Stimulated activated CD8-positive, alpha-beta memory T cell treated with anti-CD3 and anti-CD28 coated beads, Interleukin-7, amount 100 ng/mL, for 4 hours (primary cell): ENCODE results near the gene TCEA2.

Experiments
- DNase-seq, 2 donors: peaks; one replicate each; pipeline ENCODE4 v3.0.0-alpha.2; 2020; ENCODE audit warnings: low read depth in 2 of 2

The TCEA2 gene

DNA sequence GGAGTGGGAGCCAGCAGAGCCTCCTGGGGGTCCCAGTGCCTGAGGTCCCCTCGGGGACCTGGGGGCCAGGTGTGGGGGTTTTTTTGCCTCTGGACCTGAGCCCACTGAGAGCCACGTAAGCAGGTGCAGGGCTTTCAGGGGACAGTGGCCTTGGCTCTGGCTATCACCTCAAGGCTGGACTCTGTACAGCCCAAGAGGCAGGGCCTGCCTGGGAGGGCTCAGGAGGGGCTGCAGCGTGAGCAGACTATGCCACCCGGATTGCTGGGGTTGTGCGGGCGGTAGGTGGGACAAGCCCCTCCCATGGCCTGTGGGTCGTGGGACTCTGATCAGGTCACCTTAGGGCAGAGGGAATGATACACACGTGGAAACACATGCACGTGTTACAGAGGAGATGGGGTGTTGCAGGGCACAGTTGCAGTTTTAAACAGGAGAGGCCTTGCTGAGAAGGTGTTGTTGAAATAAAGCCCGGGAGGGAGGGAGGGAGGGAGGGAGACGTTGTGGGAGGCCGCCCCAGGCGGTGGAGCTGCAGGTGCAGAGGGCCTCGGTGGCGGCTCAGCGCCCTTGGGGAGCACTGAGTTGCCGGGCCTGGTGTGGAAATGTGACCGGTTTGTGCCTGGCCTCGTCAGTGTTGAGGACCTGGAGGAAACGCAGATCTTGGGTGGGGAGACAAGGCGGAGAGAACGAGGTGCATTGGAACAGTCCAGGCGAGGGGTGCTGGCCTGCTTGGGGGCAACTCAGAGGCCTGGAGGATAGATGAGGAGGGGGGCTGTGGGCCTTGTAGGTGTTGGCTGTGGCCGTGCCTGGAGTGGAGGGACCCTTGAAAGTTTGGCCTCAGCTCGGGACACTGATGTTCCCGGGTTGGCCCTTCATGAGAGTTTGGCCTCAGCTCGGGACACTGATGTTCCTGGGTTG lies 2.3 kb downstream of the TCEA2 start:
- DNase-seq, result no peak

DNA sequence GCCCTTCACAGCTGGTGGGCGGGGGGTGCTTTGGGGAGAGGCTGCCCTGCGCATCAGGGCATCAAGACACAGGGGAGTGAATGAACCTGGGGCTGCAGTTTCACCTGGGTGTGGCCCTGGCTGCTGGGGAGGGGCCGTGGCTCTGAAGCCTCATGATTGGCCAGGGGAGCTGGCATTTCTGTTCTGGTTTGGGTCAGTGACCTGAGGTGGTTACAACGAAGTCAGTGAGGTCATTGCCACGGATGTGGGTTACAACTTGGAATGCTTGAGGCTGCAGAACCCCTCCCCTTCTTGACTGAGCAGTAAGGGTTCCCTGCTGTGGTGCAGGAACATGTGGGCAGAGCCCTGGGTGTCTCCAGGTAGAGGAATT lies 3.0 kb downstream of the TCEA2 start:
- peak; percentile 18 to 36 for DNase-seq

DNA sequence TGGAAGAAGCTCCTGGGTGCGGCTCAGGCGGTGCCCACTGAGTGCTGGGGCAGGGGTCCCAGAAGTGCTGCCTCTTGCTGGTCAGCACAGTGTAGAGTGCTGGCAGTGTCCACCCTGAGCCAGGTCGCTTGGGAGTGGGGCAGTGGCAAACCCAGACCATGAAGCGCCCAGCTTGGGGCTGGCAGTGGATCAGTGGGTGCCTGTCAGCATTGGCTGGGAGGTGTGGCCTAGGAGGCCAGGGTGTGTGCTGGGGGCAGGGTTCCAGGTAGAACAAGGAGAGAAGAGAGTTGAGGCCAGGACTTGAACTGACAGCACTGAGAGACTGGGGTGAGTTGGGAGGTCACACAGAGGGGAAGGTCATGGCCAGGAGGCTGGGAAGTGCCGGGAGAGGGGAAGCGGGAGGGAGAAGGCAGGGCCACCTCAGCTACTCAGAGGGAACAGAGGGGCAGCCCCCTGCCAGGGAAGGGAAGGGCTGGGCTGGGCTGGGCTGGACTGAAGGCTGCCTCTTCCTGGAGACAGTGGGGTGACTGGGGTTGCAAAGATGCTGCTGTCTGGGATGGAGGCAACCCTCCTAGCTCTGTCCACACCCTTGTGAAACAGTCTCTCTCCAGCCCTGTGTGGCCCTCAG lies 4.1 kb downstream of the TCEA2 start:
- DNase-seq, result no peak

DNA sequence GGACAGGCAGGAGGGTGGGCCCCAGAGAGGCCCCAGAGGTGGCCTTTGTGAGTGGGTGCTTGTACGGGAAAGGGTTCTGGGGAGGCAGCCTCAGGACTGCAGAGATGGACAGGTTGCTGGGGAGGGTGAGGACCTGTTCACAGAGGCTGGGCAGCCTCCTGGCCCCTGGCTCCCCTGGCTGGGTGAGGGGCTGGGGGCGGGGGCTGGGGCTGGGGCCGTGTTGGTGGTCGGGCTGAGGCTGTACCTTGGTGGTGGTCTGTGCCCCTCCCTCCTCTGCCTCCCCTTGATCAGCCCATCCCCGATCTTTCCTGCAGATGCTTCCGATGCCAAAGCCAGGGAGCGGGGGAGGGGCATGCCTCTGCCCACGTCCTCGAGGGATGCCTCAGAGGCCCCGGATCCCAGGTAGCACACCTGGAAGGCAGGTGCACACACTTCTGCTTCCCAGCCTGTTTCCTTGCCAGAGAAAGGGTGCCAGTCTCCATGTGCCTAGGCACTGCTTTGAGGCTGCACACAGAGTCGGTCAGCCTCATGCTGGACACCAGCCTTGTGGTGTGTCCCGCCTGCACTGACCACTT lies 4.8 kb downstream of the TCEA2 start:
- DNase-seq, result no peak

DNA sequence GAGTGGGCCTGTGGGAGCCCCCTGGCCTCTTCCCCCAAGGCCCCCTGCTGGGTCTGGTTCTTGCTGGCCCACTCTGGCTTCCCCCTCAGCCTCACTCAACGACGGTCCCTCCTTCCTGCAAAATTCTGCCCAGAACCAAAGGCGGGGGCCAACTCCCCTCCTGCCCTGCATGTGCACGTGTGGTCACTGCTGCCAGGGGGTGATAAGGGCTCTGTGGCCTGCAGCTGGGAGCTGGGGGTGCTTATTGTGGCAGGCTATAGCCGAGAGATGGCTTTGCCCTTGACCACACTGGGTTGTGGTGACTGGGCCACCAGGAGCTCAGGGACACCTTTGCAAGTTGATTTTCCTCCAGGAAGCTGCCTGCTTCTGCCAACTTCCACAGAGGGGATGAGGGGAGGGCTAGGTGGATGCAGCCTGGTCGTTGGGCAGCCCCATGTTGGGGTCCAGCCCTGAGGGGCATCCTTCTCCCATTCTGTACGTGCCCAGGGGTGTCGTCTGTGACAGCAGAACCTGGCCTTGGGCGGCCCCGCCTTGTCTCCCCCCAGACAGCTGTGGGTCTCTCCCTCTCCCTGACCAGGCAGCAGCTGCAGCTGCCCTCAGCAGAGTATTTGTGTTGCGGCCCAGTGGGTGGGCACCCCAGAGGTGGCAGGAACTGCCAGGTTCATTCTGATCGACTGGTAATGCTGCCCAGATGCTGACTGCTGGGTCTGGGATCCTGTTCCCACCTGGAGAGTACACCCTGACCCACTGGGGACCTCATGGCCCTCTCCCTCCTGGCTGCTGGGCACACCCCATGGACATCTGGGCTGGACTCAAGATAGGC lies 5.6 kb downstream of the TCEA2 start:
- no peak for DNase-seq

DNA sequence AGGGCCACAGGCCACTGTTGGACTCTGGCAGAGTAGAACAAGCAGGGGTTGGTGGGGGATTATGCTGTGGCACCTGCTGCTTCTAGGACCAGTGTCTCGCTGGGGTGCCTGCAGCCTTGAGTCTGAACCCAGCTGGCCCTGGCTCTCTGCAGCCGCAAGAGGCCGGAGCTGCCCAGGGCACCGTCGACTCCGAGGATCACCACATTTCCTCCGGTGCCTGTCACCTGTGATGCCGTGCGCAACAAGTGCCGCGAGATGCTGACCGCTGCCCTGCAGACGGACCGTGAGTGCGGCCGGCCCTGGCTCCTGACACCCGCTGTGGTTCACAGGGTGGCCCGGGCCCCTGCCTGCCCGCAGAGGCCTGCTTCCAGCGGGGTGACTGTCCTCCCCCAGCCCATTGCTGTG lies 6.2 kb downstream of the TCEA2 start:
- no peak for DNase-seq

DNA sequence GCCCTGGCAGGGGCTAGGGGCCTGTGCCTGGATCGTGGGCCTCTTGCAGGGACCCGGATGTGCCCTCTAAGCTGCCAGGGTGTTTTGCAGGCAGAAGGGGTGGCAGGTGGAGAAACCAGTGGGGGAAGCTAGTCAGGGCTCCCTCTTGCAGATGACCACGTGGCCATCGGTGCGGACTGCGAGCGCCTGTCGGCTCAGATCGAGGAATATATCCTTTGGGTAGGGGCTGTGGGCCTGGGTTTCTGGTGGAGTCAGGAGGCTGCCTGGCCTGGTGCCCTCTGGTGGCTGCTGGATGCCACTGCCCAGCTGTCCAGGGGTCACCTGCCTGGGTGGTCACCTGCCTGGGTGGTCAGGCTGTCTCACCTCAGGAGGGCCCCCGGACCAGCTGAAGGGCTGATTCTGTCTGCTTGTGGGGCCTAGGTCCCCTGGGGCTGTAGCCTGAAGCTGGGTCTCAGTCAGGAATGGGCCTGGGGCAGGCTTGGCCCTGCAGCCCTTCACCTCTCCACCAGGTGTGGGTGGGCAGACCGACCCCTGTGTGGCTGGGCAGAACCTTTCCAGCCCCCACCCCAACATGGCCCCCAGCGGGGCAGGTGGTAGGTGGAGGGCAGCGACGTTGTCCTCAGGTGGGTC lies 6.7 kb downstream of the TCEA2 start:
- DNase-seq, result no peak

DNA sequence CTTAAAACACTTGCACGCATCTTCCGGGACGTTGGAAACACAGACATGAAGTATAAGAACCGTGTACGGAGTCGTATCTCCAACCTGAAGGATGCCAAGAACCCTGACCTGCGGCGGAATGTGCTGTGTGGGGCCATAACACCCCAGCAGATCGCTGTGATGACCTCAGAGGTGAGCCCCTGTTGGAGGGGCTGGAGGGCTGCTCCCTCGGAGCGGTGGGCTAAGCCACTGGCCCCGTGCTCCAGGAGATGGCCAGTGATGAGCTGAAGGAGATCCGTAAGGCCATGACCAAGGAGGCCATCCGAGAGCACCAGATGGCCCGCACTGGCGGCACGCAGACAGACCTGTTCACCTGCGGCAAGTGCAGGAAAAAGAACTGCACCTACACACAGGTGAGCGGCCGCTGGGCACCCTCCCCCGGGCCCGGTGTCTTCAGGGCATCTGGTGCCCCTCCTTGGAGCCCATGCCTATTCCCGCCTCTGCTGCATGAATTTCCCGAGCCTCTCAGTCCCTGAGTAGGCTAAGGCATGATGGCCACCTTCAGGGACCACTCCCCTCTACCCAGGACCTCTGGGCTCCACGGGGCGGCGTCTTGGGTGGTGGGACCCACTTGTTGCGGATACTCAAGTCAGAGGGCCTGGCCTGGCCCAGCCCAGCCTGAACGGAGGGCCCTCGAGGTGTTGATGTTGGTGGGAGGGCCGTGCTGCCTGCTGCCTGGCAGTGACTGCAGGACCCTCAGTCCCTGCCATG lies 7.4 kb downstream of the TCEA2 start:
- DNase-seq, result no peak

DNA sequence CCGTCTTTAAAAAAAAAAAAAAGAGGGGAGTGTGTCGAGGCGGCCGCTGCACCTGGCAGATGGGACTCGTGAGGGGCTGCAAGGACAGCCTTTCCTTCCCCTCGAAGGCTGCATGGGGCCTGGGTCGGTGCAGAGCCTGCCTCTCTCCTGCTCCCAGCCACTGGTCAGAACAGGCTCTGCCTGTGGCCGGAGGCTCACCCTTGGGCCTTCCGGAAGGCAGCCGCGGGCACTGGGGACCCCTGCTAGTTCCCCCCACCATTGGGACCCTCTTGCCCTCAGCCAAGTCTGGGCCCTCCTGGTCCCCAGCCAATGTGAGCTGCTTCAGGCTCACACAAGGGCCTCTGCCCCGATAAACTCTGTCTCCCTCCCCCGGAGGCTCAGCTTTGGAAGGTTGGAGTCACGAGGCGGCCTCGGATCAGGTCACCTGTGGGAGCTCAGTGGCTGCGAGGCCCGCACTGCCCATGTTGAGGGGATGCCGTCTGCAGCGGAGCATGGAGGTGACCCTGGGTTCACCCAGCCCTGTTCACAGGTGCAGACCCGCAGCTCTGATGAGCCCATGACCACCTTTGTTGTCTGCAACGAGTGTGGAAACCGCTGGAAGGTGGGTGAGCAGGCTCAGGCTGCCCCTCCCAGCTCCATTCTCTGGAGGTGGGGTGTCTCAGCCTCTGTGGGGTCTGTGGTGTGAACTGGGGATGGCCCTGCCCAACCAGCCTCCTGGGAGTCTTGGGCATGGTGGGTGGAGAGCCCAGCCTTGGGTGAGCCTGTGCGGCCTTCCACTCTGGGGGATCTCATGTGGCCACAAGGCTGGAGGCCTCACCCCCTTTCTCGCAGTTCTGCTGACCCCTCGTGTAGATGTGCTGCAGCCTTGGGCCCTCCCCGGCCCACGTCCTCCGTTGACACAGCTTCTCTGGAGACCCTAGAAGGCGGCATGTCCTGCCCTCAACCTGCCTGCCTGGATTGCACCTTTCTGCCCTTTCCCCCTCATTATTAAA lies 8.6 kb downstream of the TCEA2 start:
- no peak for DNase-seq

DNA sequence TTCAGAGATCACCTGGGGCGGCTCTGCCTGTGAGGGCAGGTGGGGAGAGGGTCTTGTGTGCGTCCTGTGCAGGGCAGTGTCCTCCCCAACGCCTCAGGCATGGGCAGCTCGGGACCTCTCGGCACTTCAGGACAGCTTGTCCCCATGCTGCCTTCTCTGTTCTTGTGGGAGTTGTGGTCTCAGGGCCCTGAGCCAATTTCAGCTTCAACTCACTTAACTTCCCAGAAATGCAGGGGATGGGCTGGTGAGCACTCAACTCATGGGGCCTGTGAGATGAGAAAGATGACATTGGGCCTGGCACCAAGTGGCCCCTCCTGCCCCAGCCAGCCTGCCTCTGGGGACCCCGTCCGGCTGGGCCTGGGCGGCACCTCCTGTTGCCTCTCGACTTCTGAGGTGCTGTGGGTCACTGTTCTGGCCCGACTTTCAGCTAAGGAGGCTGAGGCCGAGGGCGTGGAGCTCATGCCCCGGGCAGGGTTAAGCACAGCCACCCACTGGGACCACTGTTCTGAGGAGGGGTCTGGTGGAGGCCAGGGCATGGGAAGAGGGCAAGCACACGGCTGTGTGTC lies 9.6 kb downstream of the TCEA2 start:
- DNase-seq, result no peak

DNA sequence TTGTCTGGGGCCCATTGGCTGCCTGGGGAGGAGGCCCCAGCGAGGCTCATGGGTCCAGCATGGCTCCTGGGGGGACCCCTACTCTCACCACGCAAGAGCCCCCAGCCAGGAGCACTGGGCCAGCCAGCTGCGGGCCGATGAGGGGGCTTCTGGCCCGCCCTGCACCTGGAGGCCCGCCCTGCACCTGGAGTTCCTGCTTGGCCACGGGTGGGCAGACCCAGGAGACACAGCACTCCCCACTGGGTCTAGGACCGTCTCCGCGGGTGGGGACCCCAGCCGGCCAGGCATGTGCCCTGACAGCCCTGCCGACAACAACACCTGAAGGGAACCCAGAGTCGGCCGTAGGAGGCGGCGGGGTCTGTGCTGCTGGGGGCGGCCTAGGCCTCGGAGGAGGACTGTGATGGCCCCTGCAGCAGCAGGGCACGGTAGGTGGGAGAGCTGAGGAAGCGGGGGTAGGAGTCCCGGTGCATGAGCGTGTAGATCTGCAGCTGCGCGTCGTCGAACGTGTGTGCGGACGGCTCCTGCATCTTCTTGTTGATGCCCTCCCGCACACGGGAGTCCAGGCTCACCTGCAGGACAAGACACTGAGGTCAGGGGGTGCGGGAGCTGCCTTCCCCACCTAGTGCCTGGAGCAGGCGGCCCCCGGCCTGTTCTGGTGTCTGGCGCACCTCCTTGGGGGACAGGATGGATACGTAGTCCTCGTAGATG lies 10.6 kb downstream of the TCEA2 start:
- DNase-seq, result no peak

DNA sequence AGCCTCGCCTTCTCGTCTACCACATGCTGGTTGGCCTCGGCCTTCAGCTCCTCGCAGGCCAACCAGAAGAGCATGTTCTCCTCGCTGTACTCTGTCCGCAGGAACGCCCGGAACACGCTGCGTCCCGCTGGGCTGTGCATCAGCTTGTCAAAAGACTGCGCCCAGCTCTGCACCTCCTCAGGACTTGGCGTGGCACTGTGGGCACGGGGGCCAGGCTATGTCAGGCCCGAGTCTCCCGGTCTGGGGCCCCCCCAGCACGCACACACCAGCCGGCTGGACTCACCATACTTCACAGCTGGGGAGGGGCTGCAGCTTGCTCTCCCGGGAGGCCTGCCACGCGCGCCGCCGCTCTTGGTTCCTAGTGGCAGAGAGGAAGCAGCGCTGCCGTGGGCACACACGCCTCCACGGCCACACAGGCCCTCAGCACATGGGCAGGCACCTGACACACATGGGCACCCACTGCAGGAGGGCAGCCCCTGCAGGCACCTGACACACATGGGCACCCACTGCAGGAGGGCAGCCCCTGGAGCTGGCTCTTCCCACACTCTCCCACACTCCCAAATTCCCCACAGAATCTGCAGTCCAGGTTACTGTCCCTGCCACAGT lies 11.3 kb downstream of the TCEA2 start:
- DNase-seq, result no peak

DNA sequence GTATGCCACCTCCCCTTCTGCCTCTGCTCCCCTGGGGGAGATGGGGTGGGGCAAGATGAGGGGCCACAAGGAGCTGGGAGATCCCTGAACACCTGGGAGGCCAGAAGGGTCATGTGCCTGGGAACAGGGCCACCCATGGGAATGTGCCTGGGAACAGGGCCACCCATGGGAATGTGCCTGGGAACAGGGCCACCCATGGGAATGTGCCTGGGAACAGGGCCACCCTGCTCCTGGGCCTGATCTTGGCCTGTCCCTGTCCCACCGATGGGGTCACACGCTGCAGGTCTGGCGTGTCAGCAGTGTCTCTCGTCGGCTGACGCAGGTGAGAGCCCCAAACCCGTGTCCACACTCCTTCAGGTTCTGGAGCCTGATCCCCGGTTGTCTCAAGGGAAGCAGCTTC lies 12.0 kb downstream of the TCEA2 start:
- DNase-seq, result no peak

DNA sequence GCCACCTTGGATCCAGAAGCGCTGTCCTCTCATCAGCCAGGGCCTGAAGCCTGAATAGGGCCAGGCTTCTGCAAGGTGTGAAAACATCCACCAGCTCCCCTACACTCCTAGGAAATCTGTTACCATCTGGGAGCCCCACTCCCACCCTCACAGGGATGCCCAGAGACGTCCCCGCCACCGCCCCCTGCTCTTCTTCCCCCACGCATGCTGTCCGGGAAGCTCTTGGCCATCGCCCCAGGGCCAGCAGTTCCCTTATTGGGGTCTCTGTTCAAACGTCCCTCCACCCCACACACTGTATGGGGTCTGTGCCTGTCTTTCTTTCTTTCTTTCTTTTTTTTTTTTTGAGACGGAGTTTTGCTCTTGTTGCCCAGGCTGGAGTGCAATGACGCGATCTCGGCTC lies 12.6 kb downstream of the TCEA2 start:
- no peak for DNase-seq

DNA sequence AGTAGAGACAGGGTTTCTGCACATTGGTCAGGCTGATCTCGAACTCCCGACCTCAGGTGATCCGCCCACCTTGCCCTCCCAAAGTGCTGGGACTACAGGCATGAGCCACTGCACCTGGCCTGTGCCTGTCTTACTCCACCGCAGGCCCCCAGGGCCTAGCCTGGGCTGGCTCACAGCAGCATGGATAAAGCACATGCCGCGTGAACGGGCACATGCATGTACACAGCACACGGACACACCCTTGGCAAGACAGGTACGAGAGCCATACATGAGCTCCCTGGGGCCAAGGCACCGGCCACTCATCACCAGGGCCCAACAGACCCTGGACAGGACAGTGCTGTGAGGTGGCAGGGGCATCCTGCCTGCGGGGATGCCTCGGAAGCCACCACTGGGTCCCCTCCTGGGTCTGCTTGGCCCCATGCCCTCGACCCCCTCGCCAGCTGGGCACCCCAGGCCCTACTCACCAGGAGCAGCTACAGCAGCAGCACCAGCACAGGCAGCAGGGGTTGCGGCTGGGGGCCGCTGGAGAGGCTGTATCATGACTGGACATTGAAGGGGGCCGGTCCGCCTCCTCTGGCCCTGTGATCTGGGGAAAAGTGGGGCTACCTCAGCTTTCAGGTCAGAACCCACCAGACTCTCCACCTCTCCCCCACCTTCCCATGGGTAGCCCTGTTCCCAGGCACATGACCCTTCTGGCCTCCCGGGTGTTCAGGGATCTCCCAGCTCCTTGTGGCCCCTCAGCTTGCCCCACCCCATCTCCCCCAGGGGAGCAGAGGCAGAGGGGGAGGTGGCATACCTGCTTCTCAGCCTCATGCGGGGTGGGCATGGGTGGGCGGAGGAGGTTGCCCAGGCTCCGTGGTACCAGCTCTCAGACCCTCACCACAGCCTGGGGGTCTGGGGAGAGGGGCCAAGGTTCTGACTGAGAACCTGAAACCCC lies 13.3 kb downstream of the TCEA2 start:
- DNase-seq, result no peak

DNA sequence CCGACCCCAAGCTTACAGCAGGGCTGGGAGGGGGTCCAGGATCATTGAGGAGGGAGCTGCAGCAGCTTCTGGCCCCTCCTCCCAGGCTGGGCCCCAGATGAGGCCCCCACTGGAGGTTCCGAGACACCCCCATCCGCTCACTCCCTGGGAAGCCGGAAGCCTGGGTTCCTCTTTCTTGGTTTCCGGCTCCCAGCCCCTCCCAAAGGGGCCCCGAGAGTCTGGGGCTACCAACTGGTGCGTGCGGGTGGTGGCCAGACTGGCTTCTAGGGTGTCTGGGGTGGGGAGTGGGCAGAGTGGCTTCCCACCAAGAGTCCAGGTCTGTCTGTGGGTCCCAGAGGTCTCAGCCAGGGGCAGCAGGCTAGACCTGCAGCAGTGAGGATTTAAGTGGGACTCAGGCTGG lies 14.1 kb downstream of the TCEA2 start:
- no peak for DNase-seq

DNA sequence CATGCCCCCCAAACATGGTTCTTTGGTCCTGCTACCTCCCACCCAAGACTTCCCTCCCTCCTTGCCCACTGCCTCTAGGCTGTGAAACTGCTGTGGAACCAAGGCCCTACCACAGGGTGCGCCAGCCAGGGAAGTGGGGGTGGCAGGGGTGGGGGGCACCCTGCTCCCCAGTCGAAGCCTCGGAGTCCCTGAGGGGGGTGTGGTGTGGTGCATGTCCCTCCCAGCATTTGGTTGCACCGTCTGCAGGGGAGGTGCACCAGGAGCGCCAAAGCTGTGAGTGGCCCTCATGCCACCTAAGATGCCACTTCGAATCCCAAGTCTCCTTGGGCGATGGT lies 14.5 kb downstream of the TCEA2 start:
- no peak for DNase-seq
